ENCODE results near the gene APOOL. TPM values are rescaled to one million over a fixed set of nuclear protein-coding genes. Genes with fewer than 3 reads are reported as not detected.
A peak's percentile ranks its signal among the peaks of the same experiment; 100 is the strongest.

The APOOL gene
- total RNA-seq, 2 donors from 2014 or later, result 6.2 to 9.9 TPM

GRCh38 chrX:85107407-85107806, 103.7 kb downstream of the APOOL start:
- 79 to 100% methylated on average over 1 to 2 of the region's 4 CpGs for WGBS, 2 donors
- H3K36me3 ChIP-seq (replicated peaks in 1 of 2; ENCODE audit: insufficient read depth in 1 of 2, low read depth in 2 of 2), result no peaks in the 10 kb centered on the region
- DNase-seq (no peak), ATAC-seq (no peak)
- no peak overlapping the region for H3K27ac ChIP-seq
- no peak overlapping the region for H3K4me3 ChIP-seq
- TF ChIP-seq, protein P1, sequence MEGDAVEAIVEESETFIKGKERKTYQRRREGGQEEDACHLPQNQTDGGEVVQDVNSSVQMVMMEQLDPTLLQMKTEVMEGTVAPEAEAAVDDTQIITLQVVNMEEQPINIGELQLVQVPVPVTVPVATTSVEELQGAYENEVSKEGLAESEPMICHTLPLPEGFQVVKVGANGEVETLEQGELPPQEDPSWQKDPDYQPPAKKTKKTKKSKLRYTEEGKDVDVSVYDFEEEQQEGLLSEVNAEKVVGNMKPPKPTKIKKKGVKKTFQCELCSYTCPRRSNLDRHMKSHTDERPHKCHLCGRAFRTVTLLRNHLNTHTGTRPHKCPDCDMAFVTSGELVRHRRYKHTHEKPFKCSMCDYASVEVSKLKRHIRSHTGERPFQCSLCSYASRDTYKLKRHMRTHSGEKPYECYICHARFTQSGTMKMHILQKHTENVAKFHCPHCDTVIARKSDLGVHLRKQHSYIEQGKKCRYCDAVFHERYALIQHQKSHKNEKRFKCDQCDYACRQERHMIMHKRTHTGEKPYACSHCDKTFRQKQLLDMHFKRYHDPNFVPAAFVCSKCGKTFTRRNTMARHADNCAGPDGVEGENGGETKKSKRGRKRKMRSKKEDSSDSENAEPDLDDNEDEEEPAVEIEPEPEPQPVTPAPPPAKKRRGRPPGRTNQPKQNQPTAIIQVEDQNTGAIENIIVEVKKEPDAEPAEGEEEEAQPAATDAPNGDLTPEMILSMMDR (IDR thresholded peaks at IDR 0.05), result no peak
- TF ChIP-seq POLR2A (IDR thresholded peaks at IDR 0.05), result no peak
- no peaks in the 10 kb centered on the region for H3K9me3 ChIP-seq
- intact Hi-C loops (cut with DNase I), result no loop called here
- no peaks in the 10 kb centered on the region for H3K27me3 ChIP-seq
- H3K4me1 ChIP-seq, result no peaks in the 10 kb centered on the region

DNA sequence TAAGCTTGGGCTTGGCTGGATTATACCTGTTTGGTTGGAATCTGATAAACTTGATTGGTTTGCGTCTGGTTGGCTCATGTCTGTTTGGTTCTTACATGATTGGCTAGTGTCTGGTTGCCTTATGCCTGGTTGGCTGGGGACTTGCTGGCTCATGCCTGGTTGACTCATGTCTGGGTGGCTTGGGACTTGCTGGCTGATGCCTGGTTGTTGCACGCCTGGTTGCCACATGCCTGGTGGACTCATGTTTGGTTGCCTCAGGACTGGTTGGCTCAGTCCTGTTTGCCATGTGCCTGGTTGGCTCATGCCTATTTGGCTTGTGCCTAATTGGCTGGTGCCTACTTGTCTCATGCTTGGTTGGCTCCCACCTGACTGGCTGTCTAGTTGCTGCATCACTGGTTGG, 104.5 kb downstream of the APOOL start:
- H3K9me3 ChIP-seq, result no peaks in the 10 kb centered on the region
- no peak overlapping the region for H3K27ac ChIP-seq
- H3K4me1 ChIP-seq, result no peaks in the 10 kb centered on the region
- no peak for ATAC-seq
- DNase-seq, result no peak
- TF ChIP-seq, protein P1 (IDR thresholded peaks at IDR 0.05), result no peak
- TF ChIP-seq POLR2A (IDR thresholded peaks at IDR 0.05), result no peak
- no peaks in the 10 kb centered on the region for H3K27me3 ChIP-seq
- intact Hi-C loops (cut with DNase I), result no loop called here
- WGBS, 2 donors, result 92 to 100% methylated on average over 1 to 2 of the region's 2 CpGs
- H3K4me3 ChIP-seq, result no peak overlapping the region
- H3K36me3 ChIP-seq (replicated peaks in 1 of 2; ENCODE audit: insufficient read depth in 1 of 2, low read depth in 2 of 2), result no peaks in the 10 kb centered on the region

DNA sequence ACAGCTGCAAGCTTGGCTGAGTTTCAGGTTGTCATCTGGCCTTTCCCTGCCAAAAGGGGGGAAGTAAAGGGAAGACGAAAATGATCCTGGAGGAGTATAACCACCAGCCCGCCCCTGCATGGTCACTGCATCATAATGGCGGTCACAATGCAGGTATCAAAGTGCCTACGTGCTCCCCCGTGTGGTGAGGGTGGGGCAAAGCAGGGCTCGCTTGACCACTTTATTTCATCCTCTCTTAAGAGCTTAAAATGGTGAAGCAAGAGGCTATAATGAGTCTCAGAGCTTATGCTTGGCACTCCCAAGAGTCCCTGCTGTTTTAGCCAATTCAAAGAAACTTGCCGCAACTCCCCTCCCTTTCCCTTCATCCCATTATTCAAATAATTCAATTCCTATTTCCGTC, 105.6 kb downstream of the APOOL start:
- H3K27me3 ChIP-seq, result no peaks in the 10 kb centered on the region
- TF ChIP-seq, protein P1 (IDR thresholded peaks at IDR 0.05), result peak in 4 of 7 experiments; percentile 23 to 46 (median 34)
- no peak for TF ChIP-seq POLR2A (IDR thresholded peaks at IDR 0.05)
- ATAC-seq (no peak), DNase-seq (peak; percentile 4 to 55 (median 22))
- H3K27ac ChIP-seq, result no peak overlapping the region
- H3K9me3 ChIP-seq, result no peaks in the 10 kb centered on the region
- intact Hi-C loops (cut with DNase I), result no loop called here
- 50 to 81% methylated on average over 3 to 8 of the region's 8 CpGs for WGBS, 2 donors
- no peaks in the 10 kb centered on the region for H3K36me3 ChIP-seq (replicated peaks in 1 of 2; ENCODE audit: insufficient read depth in 1 of 2, low read depth in 2 of 2)
- H3K4me3 ChIP-seq, result no peak overlapping the region
- H3K4me1 ChIP-seq, result no peaks in the 10 kb centered on the region

DNA sequence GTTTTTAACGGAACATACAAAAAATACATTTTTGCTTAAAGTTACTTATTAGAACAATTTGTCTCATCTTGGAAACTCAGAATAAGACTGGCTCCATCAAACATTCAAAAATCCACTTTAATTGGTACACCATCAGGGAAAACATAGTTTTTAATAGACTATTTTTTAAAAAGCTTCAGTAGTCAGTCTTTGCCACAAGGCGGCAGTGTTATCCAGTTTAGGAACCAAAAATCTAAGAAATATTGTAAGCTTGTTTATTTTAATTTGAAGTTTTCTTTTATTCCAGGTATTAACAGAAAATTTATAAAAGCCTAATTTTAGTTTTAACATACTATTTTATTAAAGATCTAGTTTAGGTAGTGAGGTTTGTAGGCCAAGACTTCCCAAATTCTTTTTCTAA, 107.7 kb downstream of the APOOL start:
- DNase-seq, result peak in 1 of 4 donors; percentile 20
- TF ChIP-seq, protein P1 (IDR thresholded peaks at IDR 0.05), result peak; percentile 48 to 66 (median 55)
- no peak for TF ChIP-seq POLR2A (IDR thresholded peaks at IDR 0.05)
- 29 to 35% methylated on average over 2 of the region's 2 CpGs for WGBS, 2 donors

DNA sequence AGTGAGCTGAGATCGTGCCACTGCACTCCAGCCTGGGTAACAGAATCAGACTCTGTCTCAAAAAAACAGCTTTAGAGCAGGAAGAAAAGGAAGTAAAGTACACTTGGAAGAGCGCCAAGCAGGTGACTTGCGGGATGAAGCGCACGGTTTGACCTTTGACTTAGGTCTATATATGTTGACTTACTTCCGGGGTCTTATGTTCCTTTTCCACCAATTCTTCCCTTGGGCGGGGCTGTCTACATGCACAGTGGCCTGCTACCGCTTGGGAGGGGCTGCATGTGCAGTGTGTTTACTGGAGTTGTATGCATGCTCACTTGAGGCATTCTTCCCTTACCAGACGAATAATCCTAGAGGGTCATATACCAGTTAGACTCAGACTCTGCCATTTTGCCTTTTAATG, 108.6 kb downstream of the APOOL start:
- TF ChIP-seq POLR2A (IDR thresholded peaks at IDR 0.05), result no peak
- TF ChIP-seq, protein P1 (IDR thresholded peaks at IDR 0.05), result no peak
- no peak for ATAC-seq
- Histone ChIP-seq H3K4me1 (no peaks in the 10 kb centered on the region), H3K36me3 (replicated peaks in 1 of 2; ENCODE audit: insufficient read depth in 1 of 2, low read depth in 2 of 2) (no peaks in the 10 kb centered on the region), H3K27me3 (no peaks in the 10 kb centered on the region), H3K9me3 (no peaks in the 10 kb centered on the region), H3K27ac (no peak overlapping the region), H3K4me3 (no peak overlapping the region)
- 34 to 55% methylated on average over 9 of the region's 9 CpGs for WGBS, 2 donors
- intact Hi-C loops (cut with DNase I), result loop anchor here (10.0 kb wide), 1 partner anchor 433 kb away; no protein-coding TSS in a partner anchor
- DNase-seq, result no peak

More for the DNA sequence above, 107.7 kb downstream of the APOOL start:
- no peaks in the 10 kb centered on the region for H3K27me3 ChIP-seq
- H3K4me1 ChIP-seq, result no peaks in the 10 kb centered on the region
- no peaks in the 10 kb centered on the region for H3K36me3 ChIP-seq (replicated peaks in 1 of 2; ENCODE audit: insufficient read depth in 1 of 2, low read depth in 2 of 2)
- ATAC-seq, result no peak
- no peaks in the 10 kb centered on the region for H3K9me3 ChIP-seq
- H3K27ac ChIP-seq, result no peak overlapping the region
- intact Hi-C loops (cut with DNase I), result loop anchor here (10.0 kb wide), 1 partner anchor 433 kb away; no protein-coding TSS in a partner anchor
- H3K4me3 ChIP-seq, result no peak overlapping the region

All from body of pancreas (tissue), 4 donors.